PC-3 (cell line): ENCODE data around the gene DNM1. TPM values are rescaled to one million over a fixed set of nuclear protein-coding genes. Genes with fewer than 3 reads are reported as not detected.

Source experiments
- ATAC-seq: fragments of 200-7000 bp; cut with Tn5 transposase; 2 replicates; pipeline ENCODE4 v1.9.1; 2020; ENCODE audit warnings: mild to moderate bottlenecking, moderate library complexity
- BruUV-seq: library from RNA; stranded (reverse); fragments of 400-500 nt; replicated peaks from 2 replicates; lab custom pipeline; 2021; lab: Mats Ljungman, UMichigan
- CTCF ChIA-PET: fragments of 300-600 bp; sonication (Branson Sonifier 250); formaldehyde crosslinking; loops from one replicate; lab custom pipeline; 2022; ENCODE audit warnings: antibody characterized with exemption; lab: Charles Lee
- POLR2A ChIA-PET: fragments of 300-600 bp; sonication (Branson Sonifier 250); formaldehyde crosslinking; loops from one replicate; lab custom pipeline; 2022; ENCODE audit warnings: antibody characterized with exemption; ENCODE audit not compliant: unreplicated experiment; lab: Charles Lee
- DNase-seq: peaks from one replicate; pipeline ENCODE4 v3.0.0-alpha.2; 2015
- H2AFZ ChIP-seq: fragments of 300-600 bp; sonication (generic); 2 replicates; pipeline ENCODE4 v1.6.0; 2016; ENCODE audit warnings: antibody characterized with exemption, low read length
- H3F3A ChIP-seq: fragments of 300-600 bp; sonication (generic); one replicate; pipeline ENCODE4 v1.6.0; 2017; ENCODE audit warnings: antibody characterized with exemption, low read length, control low read depth, mild to moderate bottlenecking; ENCODE audit not compliant: unreplicated experiment
- H3K27ac ChIP-seq: fragments of 300-600 bp; sonication (generic); 2 replicates; pipeline ENCODE4 v1.5.1; 2016; ENCODE audit warnings: mild to moderate bottlenecking, low read length
- H3K27me3 ChIP-seq: fragments of 300-600 bp; sonication (generic); 2 replicates; pipeline ENCODE4 v1.6.1; 2016; ENCODE audit warnings: low read length, mixed read lengths
- H3K36me3 ChIP-seq: fragments of 300-600 bp; sonication (generic); 2 replicates; pipeline ENCODE4 v1.6.1; 2016; ENCODE audit warnings: low read depth, mixed run types, low read length, mixed read lengths
- H3K4me1 ChIP-seq: fragments of 300-600 bp; sonication (generic); 2 replicates; pipeline ENCODE4 v1.5.1; 2016; ENCODE audit warnings: low read length; ENCODE audit not compliant: insufficient read depth
- H3K4me2 ChIP-seq: fragments of 300-600 bp; sonication (generic); 2 replicates; pipeline ENCODE4 v1.6.0; 2016; ENCODE audit warnings: low read length
- H3K4me3 ChIP-seq: fragments of 300-600 bp; sonication (generic); 2 replicates; pipeline ENCODE4 v1.5.1; 2016; ENCODE audit warnings: mild to moderate bottlenecking, low read length, mixed read lengths
- H3K79me2 ChIP-seq: fragments of 300-600 bp; sonication (generic); 2 replicates; pipeline ENCODE4 v1.6.1; 2017; ENCODE audit warnings: low read length, mixed read lengths
- H3K9ac ChIP-seq: fragments of 300-600 bp; sonication (generic); 2 replicates; pipeline ENCODE4 v1.6.0; 2016; ENCODE audit warnings: mild to moderate bottlenecking, low read length
- H3K9me2 ChIP-seq: fragments of 300-600 bp; sonication (generic); replicated peaks from 2 replicates; pipeline ENCODE4 v1.6.1; 2016; ENCODE audit warnings: mixed run types, low read length, mixed read lengths
- H3K9me3 ChIP-seq: fragments of 300-600 bp; sonication (generic); 2 replicates; pipeline ENCODE4 v1.6.1; 2016; ENCODE audit warnings: low read length, mixed read lengths
- H4K20me1 ChIP-seq: fragments of 300-600 bp; sonication (generic); 2 replicates; pipeline ENCODE4 v1.6.1; 2016; ENCODE audit warnings: low read length, mixed read lengths
- EZH2 ChIP-seq: fragments of 300-600 bp; sonication (generic); IDR thresholded peaks from one replicate; pipeline ENCODE4 v1.6.1; 2017; ENCODE audit warnings: antibody characterized with exemption, mild to moderate bottlenecking, low read length; ENCODE audit not compliant: unreplicated experiment
- EZH2phosphoT487 ChIP-seq: fragments of 300-600 bp; sonication (generic); IDR thresholded peaks from 2 replicates; pipeline ENCODE4 v1.6.1; 2018; ENCODE audit warnings: mild to moderate bottlenecking, antibody characterized with exemption, low read length, borderline replicate concordance
- intact Hi-C: fragments of 100-400 bp; cut with micrococcal nuclease; formaldehyde crosslinking; loops from 2 replicates; pipeline ENCODE4 v1.9.0; 2023
- total RNA-seq: library from RNA; depleted of rRNA; stranded (reverse); fragments of >200 nt; gene quantifications from 2 replicates; pipeline ENCODE4 v1.2.3, GENCODE V29; 2014
- TF ChIP-seq, protein P1 (sequence below): fragments of 300-600 bp; sonication (generic); conservative IDR thresholded peaks from 2 replicates; pipeline ENCODE4 v1.5.1; 2017; ENCODE audit warnings: antibody characterized with exemption, low read depth, mild to moderate bottlenecking, low read length

Gene DNM1
- total RNA-seq, 1 experiment from 2014 or later: 24.1 TPM

GRCh38 chr9:128205296-128205944 lies 2.2 kb downstream of the DNM1 start:
- Histone ChIP-seq H3K4me1 (peaks cover 5% of the 10 kb centered on the region; the same call in 1 of the 2 replicates), H3K9me3 (no peaks in the 10 kb centered on the region), H3K79me2 (peaks cover 12% of the 10 kb centered on the region; the same call in 1 of the 2 replicates), H4K20me1 (no peaks in the 10 kb centered on the region), H3K27me3 (no peaks in the 10 kb centered on the region), H3K4me3 (no peak overlapping the region), H3K36me3 (no peaks in the 10 kb centered on the region), H3K4me2 (no peak overlapping the region), H3K9me2 (no peaks in the 10 kb centered on the region), H2AFZ (no peak overlapping the region), H3F3A (no peaks in the 10 kb centered on the region), H3K27ac (no peak overlapping the region), H3K9ac (no peak overlapping the region)
- ChIA-PET CTCF (no interaction called here), POLR2A (no interaction called here)
- no TSS peak for BruUV-seq
- DNase-seq (no peak), ATAC-seq (no peak)
- intact Hi-C loops: loop anchor here (10.0 kb wide), 1 partner anchor 49 kb away; no protein-coding TSS in a partner anchor
- TF ChIP-seq EZH2: no peak
- TF ChIP-seq, protein P1, sequence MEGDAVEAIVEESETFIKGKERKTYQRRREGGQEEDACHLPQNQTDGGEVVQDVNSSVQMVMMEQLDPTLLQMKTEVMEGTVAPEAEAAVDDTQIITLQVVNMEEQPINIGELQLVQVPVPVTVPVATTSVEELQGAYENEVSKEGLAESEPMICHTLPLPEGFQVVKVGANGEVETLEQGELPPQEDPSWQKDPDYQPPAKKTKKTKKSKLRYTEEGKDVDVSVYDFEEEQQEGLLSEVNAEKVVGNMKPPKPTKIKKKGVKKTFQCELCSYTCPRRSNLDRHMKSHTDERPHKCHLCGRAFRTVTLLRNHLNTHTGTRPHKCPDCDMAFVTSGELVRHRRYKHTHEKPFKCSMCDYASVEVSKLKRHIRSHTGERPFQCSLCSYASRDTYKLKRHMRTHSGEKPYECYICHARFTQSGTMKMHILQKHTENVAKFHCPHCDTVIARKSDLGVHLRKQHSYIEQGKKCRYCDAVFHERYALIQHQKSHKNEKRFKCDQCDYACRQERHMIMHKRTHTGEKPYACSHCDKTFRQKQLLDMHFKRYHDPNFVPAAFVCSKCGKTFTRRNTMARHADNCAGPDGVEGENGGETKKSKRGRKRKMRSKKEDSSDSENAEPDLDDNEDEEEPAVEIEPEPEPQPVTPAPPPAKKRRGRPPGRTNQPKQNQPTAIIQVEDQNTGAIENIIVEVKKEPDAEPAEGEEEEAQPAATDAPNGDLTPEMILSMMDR: no peak
- TF ChIP-seq EZH2phosphoT487: no peak

GRCh38 chr9:128206484-128206883 lies 3.3 kb downstream of the DNM1 start:
- Histone ChIP-seq H3K27me3 (no peaks in the 10 kb centered on the region), H3K79me2 (peaks cover 12% of the 10 kb centered on the region; the same call in 1 of the 2 replicates), H3K9ac (no peak overlapping the region), H3K36me3 (no peaks in the 10 kb centered on the region), H3K4me3 (no peak overlapping the region), H2AFZ (no peak overlapping the region), H3K4me1 (peaks cover 5% of the 10 kb centered on the region; the same call in 1 of the 2 replicates), H3K4me2 (no peak overlapping the region), H4K20me1 (no peaks in the 10 kb centered on the region), H3K27ac (no peak overlapping the region), H3K9me2 (no peaks in the 10 kb centered on the region), H3F3A (no peaks in the 10 kb centered on the region), H3K9me3 (no peaks in the 10 kb centered on the region)
- intact Hi-C loops: loop anchor here (10.0 kb wide), 1 partner anchor 48 kb away; no protein-coding TSS in a partner anchor
- DNase-seq (no peak), ATAC-seq (no peak)
- POLR2A ChIA-PET: no interaction called here
- CTCF ChIA-PET: interaction anchor here (0.6 kb wide), 1 partner anchor 12 kb away, joined by 7 read pairs; no protein-coding TSS in a partner anchor
- BruUV-seq: no TSS peak
- TF ChIP-seq, protein P1: no peak
- TF ChIP-seq EZH2 (no peak), EZH2phosphoT487 (no peak)
